HG02884 (cell line): ENCODE results near the gene AUP1.

Source experiments
- ATAC-seq: cut with Tn5 transposase; IDR thresholded peaks from one replicate; pipeline ENCODE4 v1.9.1; 2021; ENCODE audit warnings: mild to moderate bottlenecking, moderate library complexity; ENCODE audit not compliant: unreplicated experiment

The AUP1 gene

DNA sequence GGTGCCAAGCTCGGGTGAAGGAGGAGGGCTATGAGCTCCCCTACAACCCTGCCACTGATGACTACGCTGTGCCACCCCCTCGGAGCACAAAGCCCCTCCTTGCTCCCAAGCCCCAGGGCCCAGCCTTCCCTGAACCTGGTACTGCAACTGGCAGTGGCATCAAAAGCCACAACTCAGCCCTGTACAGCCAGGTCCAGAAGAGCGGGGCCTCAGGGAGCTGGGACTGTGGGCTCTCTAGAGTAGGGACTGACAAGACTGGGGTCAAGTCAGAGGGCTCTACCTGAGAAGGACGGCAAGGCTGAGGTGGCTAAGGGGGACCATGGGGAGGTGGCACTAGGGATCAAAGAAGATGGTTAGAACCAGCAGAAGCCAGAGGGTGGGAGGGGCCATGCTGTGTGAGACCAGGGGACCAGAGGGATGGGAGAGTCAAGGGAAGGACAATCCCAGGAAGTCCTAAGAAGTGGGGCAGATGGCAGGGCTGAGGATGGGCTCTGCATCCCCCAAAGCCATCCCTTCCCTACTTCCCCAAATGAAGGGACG, 27.4 kb upstream of the AUP1 start:
- no peak for ATAC-seq

DNA sequence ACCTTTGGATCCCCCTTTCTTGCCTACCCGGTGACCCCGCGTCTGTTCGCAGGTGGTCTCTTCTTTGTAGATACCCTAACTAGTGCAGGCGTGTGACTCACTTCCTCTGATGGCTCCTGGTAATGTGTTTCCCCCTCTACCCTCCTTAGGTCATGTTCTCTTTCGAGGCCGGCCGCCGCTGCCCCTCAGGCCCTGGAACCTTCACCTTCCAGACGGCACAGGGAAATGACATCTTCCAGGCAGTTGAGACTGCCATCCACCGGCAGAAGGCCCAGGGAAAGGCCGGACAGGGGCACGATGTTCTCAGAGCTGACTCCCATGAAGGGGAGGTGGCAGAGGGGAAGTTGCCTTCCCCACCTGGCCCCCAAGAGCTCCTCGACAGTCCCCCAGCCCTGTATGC, 26.7 kb upstream of the AUP1 start:
- no peak for ATAC-seq

DNA sequence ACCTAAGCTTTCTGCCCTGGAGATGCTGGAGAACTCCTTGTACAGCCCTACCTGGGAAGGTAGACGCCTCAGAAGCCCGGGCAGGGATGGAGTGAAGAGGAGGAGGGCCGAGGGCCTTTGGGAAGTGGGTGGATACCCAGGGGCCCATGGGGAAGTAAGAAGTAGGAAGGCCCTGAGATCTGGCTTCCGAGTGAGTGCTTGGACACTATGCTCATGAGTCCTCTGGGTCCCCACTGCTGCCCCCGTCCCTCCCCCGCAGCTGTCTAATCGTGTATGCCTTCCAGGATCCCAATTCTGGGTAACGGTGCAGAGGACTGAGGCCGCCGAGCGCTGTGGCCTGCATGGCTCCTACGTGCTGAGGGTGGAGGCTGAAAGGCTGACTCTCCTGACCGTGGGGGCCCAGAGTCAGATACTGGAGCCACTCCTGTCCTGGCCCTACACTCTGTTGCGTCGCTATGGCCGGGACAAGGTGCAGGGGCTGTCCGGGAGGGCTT, 26.2 kb upstream of the AUP1 start:
- ATAC-seq = no peak

GRCh38 chr2:74554820-74555531, 25.5 kb upstream of the AUP1 start:
- no peak for ATAC-seq

GRCh38 chr2:74553892-74554819, 24.6 kb upstream of the AUP1 start, which contains the start of the genes DOK1 and LOXL3:
TSS of gene DOK1 (plus strand) at chr2:74554720. CDS start at chr2:74554755, 35 bp downstream.
TSS of gene LOXL3 (minus strand) at chr2:74553942. CDS start at chr2:74552634, 1,308 bp downstream.
- peak; percentile 37 for ATAC-seq

GRCh38 chr2:74552914-74553811, 23.7 kb upstream of the AUP1 start:
- no peak for ATAC-seq

DNA sequence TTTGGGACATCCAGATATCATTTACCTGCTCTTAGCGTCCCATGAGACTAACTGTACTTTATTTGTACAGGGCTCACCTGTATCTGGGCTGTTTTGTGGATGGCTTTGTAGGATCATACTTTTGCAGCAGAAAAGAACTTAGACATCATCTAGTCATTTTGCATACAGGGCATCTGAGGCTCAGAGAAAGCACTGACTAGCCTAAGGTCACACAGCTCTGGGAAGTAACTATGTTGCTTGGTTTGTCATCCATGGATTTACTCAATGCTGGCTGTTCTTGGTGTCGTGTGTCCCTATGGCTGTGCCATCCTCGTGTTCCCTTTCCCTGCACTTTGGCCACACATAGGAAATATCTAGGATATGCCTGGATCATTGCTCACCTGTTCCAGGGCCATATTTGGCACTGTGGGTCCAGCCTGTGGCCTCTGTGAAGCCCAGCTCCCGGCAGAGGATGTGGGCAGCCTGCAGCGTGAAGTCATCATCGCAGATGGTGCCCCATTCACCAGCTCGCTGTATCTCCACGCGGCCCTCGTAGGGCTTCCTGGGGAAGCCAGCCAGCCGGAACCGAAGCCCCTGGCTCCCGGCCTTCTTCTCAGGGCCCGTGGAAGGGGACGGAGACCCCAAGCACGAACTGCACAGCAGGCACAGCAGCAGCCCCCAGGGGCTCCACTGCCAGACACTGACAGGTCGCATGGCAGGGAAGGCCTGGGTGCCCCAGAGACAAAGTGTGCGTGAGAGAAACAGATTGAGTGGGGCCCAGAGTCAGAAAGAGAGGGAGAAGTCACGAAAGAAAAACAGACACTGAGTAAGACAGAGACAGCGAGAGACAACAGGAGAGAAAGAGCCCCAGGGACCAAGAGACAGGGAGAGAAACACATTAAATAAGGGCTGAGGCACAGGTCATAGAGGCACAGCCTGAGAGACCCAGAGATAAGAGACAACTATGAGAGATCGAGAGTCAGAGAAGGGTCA, 22.7 kb upstream of the AUP1 start:
- ATAC-seq = no peak

DNA sequence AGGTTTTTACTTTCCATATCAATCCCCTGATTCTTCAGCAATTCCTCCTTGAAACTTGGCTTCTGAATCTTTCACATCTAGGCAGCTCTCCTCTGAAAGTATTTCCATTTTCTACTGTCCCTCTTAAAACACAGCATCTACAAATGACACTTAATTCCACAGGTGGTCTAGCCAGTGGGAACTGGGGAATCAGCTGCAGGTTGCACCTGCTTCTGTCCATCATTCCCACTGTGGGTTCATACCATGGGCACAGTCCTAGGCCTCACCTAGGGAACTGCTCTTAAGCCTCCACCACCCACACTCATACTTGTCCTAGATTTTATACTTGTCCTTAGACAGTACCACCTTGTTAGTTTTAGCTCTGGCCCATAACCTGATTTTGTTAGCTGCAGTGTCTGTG, 22.0 kb upstream of the AUP1 start:
- no peak for ATAC-seq

- ATAC-seq = no peak
Measured at GRCh38 chr2:74550231-74550630, 20.7 kb upstream of the AUP1 start.

DNA sequence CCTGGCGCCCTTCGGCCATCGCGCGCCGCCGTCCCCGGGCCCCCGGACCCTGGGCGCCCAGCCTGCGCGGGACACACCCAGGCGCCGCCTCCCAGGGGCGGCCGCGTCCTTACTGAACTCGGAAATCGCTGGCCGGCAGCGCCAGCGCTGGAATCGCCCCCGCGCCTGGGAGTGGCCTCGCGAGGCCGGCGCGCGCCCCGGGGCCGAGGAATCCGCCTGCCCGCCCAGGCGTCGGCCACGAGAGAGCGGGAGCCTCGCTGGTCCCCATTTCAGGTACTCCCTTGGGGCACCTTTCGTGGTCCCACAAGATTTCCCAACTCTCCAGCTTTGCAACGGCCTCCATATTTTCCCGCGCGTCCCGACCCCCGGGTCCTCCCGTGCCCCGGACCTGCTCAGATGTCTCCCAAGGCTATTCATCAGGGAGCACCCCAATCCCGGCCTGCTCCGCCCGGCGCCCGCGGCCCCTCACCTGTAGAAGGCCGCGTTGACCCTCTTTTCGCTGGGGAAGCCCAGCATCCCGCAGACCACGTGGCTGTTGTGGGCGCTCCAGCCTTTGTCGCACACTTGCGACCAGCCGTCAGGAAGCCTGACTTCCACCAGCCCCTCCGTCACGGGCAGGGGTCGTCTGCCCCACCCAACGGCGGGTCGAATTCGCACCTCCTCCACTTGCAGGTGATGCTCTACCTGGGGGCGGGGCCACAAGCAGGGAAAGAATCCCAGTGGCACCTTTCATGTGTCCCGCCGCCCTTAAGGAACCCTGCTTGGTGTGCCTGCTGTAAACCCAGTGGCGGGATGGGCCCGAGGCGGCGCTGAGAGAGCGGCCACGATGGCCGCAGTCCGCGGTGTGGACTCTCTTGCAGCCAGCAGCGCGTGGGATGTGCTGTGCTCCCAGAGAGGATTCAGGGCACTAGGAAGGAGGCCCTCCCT, 19.7 kb upstream of the AUP1 start:
- ATAC-seq = no peak

GRCh38 chr2:74548285-74548899, 18.9 kb upstream of the AUP1 start:
- ATAC-seq = no peak

- ATAC-seq = no peak
Measured at GRCh38 chr2:74546004-74546403, 16.5 kb upstream of the AUP1 start.

- no peak for ATAC-seq
Measured at GRCh38 chr2:74544634-74545033, 15.1 kb upstream of the AUP1 start.

GRCh38 chr2:74542978-74543377, 13.5 kb upstream of the AUP1 start:
- ATAC-seq = no peak

DNA sequence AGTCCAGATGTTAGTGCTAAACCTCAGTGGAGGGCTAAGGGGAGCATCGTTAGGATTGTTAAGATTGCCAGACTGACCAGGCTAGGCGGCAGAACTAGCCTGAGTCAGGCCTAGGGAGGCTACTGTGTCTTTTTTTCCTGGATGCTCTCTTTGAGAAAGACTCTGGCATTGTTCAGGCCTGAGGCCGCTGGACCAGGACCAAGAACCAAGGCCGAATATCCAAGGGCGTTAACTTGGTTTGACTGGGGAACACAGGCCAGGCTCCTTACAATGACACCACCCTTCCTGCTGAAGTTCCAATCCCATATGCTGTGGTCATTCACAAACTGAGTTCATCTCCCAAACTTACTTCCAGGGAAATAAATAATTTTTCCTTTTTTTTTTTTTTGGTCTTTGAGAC, 10.8 kb upstream of the AUP1 start:
- no peak for ATAC-seq

DNA sequence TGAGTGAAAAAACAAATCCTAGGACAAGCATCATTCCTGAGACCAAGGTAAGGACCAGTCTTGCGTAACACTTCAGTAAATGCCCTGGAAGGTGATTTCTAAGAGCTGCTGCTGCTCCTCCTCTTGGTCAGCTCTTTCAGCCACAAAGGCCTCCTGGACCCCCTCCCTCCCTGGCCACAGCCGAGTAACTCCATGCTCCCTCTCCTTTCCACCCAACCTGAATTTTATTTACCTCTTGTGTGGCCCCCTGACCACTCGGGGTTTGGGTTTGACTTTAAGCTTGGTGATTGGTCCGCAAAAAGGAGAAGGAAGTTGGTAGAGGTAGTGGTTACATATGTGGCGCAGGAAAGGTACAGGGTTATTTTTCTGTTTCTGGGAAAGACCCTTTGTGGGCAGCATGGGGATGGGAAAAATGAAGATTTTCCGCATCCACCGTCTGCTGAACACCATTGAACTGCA, 9.4 kb upstream of the AUP1 start:
- ATAC-seq = no peak

DNA sequence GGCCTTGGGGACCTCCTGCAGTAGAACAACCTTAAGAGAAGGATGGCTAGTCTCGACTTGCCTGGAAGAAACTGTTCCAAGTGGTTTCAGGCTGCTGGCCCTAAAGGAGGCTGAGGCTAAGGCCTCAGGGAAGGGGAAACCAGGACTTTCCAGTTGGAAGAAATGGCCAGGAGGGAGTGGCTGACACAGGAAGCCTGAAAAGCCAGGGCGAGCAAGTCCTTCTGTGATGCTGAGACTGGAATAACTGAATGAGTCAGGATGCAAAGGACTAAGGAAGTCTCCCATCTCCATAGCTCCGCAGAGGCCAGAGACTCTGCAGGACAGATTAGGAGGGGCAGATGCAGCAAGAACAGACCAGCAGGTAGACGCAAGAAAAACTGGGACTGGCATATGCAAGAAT, 7.6 kb upstream of the AUP1 start:
- ATAC-seq = no peak
